GM12864 (cell line): ENCODE data around the gene BPGM.
"Not testable (repeated sequence)": the region's sequence is repeated elsewhere in the genome, so short reads cannot be mapped to it uniquely, and the experiment has no call there.

Experiments
- DNase-seq: peaks from one replicate; pipeline ENCODE4 v3.0.0-alpha.2; 2011; ENCODE audit warnings: low read depth
- H3K4me3 ChIP-seq: 2 replicates; pipeline ENCODE4 v1.5.1; 2011; ENCODE audit warnings: mild to moderate bottlenecking, low read depth, low read length, control low read depth
- TF ChIP-seq, protein P1 (sequence below): IDR thresholded peaks from 2 replicates; pipeline ENCODE4 v1.5.1; 2011; ENCODE audit warnings: low read depth, mild to moderate bottlenecking, moderate library complexity, low read length, control low read depth, inconsistent platforms; ENCODE audit errors: missing control alignments

Gene BPGM

DNA sequence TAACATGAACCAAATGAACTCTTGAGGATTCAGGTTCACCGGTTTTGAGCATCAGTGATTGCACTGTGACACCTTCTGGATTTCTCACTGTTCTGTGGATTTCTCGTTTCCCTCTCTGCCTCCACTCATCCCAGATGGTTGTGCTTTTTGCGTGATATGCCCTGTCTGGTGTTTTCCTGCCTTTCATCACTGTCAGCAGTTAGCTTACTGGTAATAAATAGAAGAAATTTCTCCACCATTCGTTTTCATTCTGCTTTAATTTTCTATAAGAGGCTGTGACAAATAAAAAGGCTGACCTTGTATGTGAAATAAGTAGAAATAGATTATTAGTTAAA is 16.2 kb downstream of the BPGM start:
- TF ChIP-seq, protein P1, sequence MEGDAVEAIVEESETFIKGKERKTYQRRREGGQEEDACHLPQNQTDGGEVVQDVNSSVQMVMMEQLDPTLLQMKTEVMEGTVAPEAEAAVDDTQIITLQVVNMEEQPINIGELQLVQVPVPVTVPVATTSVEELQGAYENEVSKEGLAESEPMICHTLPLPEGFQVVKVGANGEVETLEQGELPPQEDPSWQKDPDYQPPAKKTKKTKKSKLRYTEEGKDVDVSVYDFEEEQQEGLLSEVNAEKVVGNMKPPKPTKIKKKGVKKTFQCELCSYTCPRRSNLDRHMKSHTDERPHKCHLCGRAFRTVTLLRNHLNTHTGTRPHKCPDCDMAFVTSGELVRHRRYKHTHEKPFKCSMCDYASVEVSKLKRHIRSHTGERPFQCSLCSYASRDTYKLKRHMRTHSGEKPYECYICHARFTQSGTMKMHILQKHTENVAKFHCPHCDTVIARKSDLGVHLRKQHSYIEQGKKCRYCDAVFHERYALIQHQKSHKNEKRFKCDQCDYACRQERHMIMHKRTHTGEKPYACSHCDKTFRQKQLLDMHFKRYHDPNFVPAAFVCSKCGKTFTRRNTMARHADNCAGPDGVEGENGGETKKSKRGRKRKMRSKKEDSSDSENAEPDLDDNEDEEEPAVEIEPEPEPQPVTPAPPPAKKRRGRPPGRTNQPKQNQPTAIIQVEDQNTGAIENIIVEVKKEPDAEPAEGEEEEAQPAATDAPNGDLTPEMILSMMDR = no peak
- no peak overlapping the region for H3K4me3 ChIP-seq
- no peak for DNase-seq

GRCh38 chr7:134665045-134665444 is 18.4 kb downstream of the BPGM start:
- DNase-seq, H3K4me3 ChIP-seq: not testable (repeated sequence)

GRCh38 chr7:134667899-134668298 is 21.2 kb downstream of the BPGM start:
- TF ChIP-seq, protein P1 = no peak
- H3K4me3 ChIP-seq = no peak overlapping the region
- DNase-seq = no peak

DNA sequence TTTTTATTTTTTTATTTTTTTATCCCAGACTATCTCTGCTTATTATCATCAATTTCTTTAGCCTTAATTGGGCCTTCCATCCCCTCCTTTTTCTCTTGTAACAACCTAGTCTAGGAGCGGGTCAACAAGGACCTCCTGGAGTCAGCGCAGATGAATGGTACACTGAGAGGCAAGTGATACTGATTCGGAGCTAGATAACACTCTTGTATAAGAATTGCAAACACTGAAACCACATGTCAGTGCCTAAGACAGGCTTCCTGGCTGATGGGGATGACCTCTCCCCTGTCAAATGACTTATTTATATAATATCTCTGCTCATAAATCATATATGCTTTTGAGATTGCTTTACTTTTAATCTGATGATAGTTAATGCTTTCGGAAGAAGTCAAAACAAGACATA is 22.7 kb downstream of the BPGM start:
- no peak for DNase-seq
- TF ChIP-seq, protein P1 = no peak
- no peak overlapping the region for H3K4me3 ChIP-seq

DNA sequence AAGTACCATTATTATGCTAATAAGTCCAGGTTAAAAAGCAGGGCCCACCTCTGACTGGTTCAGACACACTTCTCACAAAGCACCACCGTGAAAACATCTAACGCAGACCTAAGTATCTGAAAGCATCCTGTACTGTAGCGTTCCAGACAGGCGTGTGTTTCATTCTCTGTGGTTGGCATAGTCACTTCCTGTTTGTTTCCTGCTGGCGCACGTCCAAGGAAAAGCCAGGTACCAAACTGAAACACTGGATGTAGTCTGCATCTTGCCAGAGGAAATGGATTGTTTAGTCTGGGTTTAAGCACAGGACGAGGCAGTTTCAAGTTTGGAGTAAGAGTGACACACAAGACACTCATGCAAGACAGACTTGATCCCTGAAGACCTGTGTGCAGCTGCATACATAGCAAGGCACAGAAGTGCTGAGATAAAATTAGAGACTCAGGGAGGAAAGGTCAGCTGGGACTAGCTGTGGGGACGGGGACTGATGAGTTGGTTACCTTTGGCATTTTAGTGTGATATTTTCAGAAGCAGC is 23.3 kb downstream of the BPGM start:
- TF ChIP-seq, protein P1 = no peak
- no peak overlapping the region for H3K4me3 ChIP-seq
- DNase-seq = no peak

DNA sequence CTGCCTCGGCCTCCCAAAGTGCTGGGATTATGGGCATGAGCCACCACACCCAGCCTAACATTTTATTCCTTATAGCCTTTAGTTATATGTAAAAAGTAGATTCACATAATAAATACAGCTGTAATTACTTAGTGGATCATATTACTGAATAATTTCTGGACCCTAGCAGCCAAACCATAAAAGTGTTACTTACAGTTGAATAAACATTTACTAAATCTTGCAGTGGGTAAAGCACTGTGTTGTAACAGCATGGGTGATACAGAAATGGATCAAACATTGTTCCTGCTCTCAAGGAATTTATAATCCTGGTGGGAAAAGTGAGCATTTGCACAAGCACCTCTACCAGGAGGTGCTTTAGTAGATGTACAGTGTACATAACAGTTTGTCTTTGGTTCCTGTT is 25.0 kb downstream of the BPGM start:
- no peak for DNase-seq
- TF ChIP-seq, protein P1 = no peak
- H3K4me3 ChIP-seq = no peak overlapping the region

DNA sequence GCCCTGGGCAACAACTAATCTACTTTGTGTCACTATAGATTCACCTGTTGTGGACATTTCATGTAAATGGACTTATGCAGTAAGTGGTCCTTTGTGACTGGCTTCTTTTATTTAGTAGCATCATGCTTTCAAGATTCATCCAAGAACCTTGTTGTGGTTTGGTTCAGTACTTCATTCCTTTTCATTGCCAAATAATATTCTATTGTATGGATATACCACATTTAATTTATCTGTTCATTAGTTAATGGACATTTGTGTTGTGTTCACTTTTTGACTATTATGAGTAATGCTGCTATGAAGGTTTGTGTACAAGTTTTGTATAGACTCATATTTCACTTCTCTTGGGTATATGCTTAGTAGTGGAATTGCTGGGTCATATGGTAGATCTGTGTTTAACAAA is 27.8 kb downstream of the BPGM start:
- TF ChIP-seq, protein P1 = no peak
- DNase-seq = no peak
- H3K4me3 ChIP-seq = no peak overlapping the region
